CD4-positive, alpha-beta T cell treated with Interleukin-17A for 1 hour (primary cell): ENCODE measurements around the gene WHRN.

ENCODE experiments used
- DNase-seq: peaks from one replicate; pipeline ENCODE4 v3.0.0-alpha.2; 2020

Gene WHRN

DNA sequence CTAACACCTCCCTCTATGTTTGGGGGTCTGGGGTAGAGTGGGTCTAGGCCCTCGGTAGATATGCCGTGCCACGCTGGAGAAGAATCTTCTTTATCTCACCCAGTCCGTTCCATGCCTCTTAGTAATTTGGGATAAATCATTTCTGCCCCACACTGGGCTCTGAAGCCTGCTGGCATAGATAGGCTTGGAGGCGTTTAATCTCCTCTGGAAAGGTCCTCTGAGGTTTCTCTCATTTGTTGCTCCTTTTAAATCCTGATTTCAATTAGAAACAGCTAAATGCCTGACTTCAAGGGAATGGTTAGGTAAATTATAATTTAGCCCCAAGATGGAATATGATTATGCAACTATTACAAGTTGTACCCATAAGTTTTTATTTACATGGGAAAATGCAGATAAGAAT is 59.7 kb downstream of the WHRN start:
- DNase-seq, result no peak

DNA sequence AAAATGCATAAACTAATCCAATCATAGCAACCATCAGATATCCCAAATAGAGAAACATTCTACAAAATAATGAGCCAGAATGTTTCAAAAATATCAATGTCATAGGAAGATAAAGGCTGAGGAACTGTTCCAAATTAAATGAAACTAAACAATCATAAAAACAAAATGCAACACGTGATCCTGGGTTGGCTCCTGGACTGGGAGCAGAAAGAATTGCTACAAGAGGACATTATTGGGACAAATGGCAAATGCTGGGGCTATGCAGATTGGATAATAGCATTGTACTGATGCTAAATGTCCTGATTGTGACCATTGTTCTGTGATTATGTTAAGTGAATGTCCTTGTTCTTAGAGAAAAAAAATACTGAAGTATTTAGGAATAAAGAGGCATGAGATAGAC is 63.3 kb downstream of the WHRN start:
- no peak for DNase-seq

DNA sequence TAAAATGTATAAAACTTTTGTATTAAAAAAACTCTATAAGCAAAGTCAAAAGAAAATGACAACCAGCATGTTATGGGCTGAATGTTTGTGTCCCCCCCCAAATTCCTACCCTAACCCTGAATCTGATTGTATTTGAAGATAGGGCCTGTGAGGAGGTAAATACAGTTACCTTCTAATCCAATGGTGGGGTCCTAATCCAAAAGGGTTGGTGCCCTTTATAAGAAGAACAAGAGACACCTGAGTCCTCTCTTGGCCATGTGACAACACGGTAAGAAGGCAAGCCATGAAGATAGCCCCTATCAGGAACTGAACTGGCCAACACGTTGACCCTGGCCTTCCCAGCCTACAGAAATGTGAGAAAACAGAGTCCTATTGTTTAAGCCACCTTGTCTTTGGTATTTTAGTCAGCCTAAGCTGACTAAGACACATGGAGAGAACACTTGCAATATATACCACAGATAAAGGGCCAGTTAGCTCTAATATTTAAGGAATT is 67.8 kb downstream of the WHRN start:
- DNase-seq, result no peak

DNA sequence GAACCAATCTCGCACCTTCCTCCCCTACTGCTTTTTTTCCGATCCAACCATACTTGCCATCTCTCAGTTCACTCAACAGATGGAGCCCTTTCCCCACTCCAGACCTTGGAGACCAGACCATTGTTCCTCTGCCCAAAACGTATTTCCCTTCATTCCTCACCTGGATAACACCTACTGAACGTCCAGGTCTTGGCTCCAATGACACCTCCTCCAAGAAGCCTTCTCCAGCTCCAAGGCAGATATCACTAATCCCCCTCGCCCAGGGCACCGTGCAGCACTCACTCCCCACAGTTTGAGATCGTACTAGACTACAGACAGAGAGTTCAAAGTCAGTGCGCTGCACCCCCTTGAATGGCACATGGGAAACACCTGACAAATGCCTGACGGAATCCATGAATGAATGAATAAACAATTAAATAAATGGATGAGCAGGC is 70.4 kb downstream of the WHRN start:
- DNase-seq, result peak; percentile 25

DNA sequence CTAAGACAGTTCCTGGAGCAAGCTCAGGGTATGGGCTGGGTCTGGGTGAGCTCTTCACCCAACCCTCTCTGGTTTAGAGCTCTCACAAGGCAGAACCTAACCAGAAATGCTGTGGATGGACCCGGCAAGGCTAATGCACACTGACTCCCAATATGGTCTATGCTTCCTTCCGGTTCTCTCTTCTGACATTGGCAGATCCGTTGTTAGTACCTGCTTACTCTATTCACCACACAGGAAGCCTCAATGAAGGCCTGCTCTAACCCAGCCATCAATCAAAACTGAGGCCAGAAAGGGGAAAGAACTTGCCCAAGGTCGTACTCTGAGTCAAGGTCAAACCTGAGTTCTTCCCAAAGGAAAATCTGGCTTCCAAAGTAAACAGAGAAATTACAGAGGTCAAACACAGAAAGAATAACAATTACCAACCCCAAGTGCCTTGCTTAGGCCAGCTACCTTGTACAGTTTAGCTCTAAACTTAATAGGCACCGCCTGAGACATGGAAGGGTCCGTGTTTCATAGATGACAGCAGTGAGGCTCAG is 71.5 kb downstream of the WHRN start:
- DNase-seq, result no peak

DNA sequence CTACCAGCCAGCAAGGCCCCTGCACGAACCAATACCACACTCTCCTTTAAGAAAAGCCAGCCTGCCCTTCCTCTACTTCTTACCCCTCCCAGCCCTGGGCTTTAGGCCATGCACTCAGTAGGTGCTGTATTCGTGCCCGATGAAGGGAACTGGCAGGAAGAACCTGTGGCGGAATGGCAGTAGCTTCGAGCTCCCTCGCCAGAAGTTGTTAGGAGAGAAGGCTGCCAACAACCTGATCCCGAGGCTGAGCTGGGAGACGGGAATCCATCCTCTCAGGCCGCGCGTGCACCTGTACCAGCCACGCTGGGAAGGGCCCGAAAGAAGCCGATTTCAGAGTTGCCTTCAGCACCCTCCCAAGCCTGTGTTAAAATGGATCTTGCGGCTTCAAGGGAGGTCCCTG is 72.2 kb downstream of the WHRN start:
- no peak for DNase-seq

DNA sequence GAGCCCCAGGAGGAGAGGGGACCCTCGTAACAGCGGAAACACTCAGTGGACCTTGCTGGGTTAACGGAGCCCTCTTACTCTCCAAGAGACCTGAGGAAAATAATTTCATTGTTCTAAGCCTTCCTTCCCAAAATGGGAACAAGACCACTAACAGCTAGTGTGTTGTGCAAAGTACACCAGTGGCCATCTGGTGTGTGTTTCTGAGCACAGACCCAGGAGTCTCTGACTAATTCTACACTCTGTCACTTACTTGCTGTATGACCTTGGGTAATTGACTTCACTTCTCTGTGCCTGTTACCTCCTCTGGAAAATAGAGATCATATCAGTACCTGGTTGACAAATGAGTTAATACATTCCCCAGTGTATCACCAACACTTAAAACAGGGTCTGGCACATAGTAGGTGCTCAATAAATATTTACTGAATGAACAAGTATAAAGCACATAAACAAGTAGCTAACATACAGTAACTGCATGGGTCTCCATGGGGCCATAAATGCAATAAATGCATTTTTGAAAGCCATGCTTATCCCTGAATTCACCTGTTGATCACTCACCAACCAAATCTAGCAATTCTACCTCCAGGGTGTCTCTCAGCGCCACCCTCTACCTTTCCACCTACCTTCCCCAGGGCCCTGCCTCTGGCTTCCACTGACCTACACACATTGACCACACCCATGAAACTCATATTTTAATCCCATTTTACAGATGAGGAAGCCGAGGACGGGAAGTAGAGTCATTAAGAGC is 72.8 kb downstream of the WHRN start:
- no peak for DNase-seq

DNA sequence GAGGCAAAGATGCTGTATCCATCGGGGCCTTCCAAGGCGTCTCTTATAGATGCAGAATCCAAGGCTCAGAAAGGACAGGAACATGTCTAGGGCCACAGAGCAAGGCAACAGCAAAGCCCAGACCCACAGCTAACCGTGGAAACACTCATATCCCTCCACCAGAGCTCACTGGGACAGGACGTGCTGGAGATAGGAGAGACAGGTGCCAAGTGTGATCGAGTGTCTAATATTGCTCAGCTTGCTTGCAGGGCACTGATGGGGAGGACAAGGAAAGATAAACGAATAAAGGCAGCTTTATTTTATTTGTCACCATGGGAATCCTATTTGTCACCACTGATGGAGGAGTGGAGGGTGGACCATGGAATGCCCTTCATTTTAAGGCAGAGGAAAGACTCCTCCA is 73.5 kb downstream of the WHRN start:
- no peak for DNase-seq

DNA sequence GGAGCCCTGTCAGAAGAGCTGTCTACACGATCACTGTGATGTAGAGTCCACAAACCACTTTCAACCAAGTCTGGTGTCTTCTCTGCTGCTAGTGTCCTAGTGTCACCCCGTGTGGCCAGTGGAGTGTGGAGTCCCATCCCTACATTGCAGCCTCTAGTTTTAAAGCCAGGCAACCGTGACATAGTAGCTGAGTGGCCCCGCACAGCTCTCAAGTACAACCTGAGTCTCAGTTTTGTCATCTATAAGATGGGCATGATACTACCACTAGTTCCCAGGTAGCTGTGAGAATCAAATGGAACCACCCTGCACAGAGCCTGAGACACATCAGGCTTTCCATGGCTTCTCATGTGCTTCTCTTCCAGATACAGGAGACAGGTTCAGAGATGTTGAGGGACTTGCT is 74.3 kb downstream of the WHRN start:
- DNase-seq, result no peak

DNA sequence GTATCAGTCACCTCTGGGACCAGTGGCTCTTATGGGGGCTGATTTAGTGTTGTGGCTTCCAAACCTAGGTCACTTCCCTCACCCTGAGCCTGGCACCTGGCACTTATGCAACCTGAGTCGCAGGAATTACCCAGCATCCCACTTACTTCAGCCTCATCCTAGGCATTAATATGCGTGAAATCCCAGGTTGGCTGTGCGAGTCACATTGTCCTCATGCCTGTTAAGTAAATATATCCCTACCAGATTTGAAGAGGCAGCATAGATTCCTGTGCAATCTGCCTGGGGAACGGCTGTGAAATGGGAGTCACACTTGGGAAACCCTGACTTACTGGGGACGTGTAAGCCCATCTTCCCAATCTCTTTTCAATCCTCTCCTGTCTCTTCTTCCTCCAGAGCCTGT is 74.8 kb downstream of the WHRN start:
- DNase-seq, result no peak

DNA sequence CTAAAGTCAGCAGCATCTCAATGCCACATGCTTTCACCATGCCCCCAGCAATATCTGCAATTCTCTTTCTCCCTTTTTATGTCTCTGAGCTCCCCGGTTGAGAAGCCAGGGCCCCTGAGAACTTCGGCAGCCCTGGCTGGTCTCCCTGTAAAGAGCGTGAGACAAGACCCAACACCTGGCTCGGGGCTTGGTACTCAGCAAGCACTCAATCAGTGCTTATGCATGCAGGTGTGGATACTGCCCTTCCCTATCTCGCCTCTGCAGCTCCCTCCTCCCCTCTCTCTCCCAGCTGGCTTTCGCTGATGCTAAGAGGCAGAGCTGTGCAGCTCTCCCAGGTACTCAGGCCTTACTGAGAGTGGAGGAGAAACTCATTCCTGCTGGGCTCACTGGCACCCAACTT is 75.8 kb downstream of the WHRN start:
- no peak for DNase-seq

DNA sequence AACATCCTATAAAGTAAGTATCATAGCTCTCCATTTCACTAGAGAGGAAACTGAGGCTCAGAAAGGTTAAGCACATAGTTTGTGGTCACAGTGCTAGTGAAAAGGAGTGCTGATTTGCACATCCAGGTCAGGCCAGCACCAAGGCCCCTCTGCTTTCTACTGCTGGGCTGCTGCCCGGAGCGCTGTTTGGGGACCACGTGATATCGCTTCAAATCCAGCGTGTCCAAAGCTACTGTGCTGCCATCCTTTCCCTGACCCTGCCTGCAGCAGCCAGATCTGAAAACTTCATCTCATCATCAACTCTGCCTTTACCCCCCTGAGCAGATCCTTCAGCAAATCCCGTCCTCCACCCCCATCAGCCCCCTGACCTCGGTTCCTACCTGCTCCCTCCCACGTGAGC is 76.8 kb downstream of the WHRN start:
- DNase-seq, result no peak

DNA sequence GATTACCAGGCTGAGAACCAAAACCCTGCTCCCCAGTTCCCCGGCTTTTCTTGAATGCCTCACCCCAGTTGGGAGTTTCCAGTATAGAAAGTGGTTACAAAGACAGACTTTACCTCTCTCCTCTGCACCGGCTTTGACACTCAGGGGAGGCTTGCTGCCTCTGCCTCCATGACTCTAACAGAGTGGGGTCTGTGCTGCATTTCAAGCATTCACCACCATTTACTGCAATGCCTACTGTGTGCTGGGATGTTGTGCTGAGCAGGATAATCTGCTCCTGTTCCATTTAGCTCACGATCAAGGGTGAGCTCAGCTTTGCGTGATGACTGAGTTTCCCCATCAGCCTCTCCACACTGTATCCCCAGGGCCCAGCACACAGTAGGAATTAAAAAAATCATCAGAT is 77.6 kb downstream of the WHRN start:
- no peak for DNase-seq

DNA sequence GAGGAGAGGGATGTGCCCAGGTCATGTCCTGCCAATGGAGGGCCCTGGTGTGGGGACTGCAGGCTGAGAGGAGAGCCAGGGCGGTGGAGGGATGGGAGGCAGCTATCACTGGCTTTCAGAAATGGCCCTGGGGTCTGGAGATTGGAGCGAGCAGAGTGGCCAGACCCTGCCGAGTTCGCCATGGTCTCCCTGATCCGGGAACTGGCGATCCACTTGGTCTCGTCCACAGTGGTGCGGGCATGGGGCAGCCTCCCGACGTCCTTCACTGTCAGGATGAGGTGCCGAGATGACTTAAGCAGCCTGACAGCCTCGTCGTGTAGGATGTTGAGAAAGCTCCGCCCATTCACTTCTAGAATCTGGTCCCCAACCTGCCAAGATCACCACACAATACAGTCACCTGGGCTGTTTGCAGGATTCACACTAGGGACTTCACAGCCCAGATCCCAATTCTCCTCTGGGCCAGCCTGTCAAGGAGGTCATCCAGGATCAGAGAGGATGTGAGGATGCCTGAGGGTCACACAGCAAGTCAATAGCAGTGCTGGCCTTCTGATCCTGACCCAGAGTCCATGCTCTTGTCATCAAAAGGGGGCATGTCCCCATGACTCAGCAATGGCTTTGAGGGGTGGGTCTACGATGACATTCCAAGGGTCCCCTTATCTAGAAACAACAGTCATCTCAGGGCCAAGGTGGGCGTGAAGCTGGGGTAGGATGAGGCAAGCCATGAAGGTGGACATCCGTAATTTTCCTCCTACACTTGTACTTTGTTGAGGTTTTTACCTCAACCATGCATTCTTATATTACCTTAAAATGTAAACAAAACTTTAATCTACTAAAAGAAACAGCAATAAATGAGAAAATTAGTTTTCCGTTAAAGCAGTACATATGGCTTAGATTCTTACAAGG is 79.0 kb downstream of the WHRN start:
- no peak for DNase-seq

DNA sequence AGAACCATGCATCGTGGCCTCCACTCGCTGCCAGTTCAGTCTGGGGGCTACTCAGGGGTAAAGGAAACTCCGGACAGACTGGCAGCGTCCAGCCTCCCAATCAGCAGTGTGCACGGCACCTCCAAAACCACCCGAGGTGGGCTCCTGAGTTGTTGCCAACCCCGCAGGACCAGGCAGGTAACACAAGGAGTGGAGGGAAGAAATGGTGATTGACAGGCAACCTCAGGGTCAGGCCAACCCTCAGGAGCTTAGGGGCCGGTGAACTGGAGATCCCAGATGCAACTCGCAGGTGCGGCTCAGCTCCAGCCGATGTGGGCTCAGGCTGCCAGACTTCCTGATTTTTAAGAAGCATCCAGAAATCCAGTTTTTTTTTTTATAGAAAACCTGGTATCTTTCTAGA is 80.1 kb downstream of the WHRN start:
- no peak for DNase-seq

DNA sequence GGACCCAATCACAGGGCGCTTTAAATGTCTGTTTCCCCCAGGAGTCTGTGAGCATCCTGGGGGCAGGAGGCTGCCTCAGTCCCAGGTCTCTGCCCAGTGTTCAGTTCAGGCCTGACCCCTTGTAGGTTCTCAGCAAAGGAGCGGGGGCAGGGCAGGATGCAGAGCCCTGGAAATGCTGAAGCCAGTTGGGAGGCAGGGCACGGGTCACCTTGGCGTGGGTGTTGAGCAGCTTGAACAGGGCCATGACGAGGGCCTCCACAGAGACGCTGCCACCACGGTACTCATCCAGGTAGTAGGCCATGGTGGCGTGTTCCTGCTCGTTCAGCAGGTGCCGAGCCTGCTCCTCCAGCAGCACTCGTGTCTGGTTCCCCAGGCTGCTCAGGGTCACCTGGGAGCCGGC is 81.1 kb downstream of the WHRN start:
- no peak for DNase-seq

DNA sequence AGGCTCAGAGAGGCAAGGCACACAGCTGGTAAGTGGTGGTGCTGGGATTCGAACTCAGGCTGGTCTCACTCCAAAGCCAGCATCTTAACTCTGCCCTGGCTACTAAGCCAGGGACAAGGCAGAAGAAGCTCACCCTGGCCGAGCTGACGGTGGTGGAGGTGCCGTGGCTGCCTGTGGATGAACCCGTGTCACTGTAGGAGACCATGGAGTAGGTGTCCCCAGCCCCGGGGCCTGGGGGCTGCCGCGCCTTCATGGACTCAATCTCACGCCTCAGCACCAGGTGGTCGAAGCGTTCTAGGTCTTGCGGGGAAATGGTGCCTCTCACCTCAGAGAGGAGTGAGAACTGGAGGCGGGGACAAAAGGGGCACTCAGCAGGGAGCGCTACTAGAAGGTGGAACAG is 82.1 kb downstream of the WHRN start:
- no peak for DNase-seq

DNA sequence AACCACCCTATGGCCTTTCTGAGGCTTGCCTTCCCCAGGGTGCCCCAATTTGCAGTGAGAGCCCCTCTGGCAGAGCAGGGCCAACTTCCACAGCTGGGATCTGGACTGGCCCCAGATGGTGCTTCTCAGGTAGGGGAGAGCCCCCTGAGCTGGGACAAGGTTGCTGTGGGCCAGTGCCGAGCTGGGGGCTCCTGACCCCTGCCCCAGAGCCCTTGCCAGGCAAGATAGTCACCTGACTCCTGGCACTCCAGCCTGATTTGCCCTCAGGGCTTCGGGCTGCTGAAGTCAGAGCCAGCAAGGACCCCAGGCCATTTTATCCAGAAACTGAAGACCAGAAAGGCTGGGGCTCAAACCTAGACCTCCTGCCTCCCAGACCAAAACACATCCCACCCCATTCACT is 84.1 kb downstream of the WHRN start:
- no peak for DNase-seq

DNA sequence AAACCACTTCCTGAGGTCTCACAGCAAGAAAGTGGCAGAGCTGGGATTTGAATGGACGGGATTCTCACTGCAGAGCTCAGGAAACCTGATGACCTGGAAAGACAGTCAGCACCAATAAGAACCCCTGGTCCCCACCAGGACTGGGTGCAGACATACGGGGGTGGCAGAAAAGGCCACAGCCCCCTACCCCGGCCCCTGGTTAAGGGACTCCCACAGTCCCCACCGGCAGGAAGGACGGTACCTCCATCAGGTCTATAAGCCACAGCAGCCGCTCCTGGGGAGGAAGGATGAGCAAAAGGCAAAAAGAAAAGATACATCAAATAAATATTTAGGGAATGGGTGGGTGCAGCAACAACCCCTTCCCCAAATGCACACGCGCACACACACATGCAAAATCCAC is 85.5 kb downstream of the WHRN start:
- DNase-seq, result no peak

DNA sequence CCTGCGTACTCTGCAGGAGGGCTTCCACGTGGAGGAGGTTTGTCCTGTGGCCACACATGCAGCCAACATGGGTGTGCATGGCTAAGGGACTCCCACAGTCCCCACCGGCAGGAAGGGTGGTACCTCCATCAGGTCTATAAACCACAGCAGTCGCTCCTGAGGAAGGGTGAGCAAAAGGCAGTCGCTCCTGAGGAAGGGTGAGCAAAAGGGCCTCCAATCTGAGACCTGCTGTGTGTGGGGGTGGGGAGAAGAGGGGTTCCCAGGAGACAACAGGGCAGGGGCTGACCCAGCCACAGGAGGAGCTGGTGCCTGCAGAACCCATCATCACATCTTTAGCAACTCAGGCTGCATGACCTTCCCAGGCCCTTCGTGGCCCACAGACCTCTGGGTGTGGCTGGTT is 87.2 kb downstream of the WHRN start:
- no peak for DNase-seq

DNA sequence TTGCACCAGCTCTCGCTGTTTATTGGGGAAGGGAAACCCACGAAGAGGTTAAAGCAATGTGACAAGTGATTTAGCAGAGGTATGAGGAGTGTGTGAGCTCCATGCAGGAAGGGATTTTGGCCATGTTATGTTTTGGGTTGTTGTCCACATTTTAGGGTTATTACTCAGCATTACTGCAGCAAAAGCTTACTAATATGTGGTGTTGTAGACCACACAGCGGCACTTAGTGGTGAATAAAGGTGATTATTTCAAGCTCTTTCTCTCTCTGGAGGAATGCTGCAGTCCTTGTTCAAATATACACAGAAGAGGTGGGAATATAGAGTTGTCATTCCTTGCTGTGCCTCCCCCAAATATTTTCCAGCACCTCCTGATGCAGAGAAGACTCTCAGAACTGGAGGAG is 87.8 kb downstream of the WHRN start:
- no peak for DNase-seq

DNA sequence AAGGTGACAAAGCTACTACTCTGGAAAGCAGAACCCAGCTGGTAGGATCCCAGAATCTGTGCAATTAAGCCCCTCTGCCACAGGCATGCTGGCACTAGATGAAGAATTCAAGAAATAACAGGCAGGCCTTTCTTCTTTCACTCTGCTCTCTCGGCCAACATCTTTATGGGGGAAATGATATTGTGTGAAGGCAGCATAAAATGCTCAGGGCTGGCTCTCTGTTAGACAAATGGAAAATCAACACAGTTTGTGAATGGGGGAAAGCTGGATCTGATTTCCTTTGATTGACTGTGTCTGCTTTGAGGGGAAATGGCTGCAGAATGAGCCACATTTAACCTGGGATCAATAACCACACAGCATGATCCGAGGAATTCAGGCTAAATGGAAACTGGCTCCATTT is 88.4 kb downstream of the WHRN start:
- DNase-seq, result no peak

DNA sequence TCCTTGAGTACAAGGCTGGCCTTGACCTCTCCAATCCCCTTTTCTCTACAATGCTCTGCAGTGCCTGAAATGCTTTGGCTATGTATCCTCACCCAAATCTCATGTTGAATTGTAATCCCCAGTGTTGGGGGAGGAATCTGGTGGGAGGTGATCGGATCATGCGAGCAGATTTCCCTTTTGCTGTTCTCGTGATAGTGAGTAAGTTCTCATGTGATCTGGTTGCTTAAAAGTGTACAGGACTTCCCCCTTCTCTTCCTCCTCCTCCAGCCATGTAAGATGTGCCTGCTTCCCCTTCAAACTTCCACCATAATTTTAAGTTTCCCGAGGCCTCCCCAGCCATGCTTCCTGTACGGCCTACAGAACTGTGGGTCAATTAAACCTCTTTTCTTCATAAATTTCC is 89.0 kb downstream of the WHRN start:
- no peak for DNase-seq

DNA sequence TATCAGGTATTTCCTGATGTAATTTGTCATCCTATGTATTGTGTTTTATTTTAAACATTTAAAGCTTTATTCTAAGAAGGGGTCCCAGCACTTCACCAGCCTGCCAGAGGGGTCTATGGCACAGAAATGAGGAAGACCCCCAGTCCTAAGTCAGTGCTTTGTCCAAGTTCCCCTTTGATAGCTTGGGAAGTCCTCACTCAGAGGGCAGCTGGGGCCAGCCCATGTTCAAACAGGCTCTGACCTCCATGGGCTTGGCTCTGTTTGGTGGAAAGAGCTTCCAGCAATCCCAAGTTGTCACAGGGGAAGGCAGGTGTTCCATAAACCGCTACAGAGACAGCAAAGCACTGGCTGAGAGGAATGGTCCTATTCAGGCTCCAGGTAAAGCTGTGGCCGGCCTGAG is 90.9 kb downstream of the WHRN start:
- DNase-seq, result no peak
